C4-2B (cell line): ENCODE results near the gene F7.

ENCODE experiments used
- H3K27ac ChIP-seq: fragments of 450-650 bp; 2 replicates; pipeline ENCODE4 v1.5.1; 2017
- CTCF ChIP-seq: fragments of 450-650 bp; conservative IDR thresholded peaks from 2 replicates; pipeline ENCODE4 v1.5.1; 2017; ENCODE audit warnings: mild to moderate bottlenecking
- ZFX ChIP-seq: fragments of 450-650 bp; IDR thresholded peaks from 2 replicates; pipeline ENCODE4 v1.6.1; 2017

Gene F7

GRCh38 chr13:113115363-113116205, 10.0 kb downstream of the F7 start:
- H3K27ac ChIP-seq = no peak overlapping the region
- TF ChIP-seq ZFX = no peak
- TF ChIP-seq CTCF = no peak

GRCh38 chr13:113116206-113116800, 10.7 kb downstream of the F7 start:
- TF ChIP-seq CTCF (no peak), ZFX (no peak)
- no peak overlapping the region for H3K27ac ChIP-seq

GRCh38 chr13:113116871-113117271, 11.3 kb downstream of the F7 start:
- no peak overlapping the region for H3K27ac ChIP-seq
- no peak for TF ChIP-seq ZFX
- TF ChIP-seq CTCF = no peak

- no peak overlapping the region for H3K27ac ChIP-seq
- TF ChIP-seq ZFX = no peak
- no peak for TF ChIP-seq CTCF
Observed at GRCh38 chr13:113117335-113117872, 11.8 kb downstream of the F7 start.

- no peak overlapping the region for H3K27ac ChIP-seq
- TF ChIP-seq ZFX (no peak), CTCF (no peak)
Observed at GRCh38 chr13:113117911-113118260, 12.3 kb downstream of the F7 start.

GRCh38 chr13:113118261-113119021, 12.8 kb downstream of the F7 start:
- no peak for TF ChIP-seq CTCF
- TF ChIP-seq ZFX = no peak
- no peak overlapping the region for H3K27ac ChIP-seq
